Kidney epithelial cell (primary cell): ENCODE data around the gene MYBPHL. TPM values are rescaled to one million over a fixed set of nuclear protein-coding genes. Genes with fewer than 3 reads are reported as not detected.

Experiments
- DNase-seq: peaks from one replicate; pipeline ENCODE4 v3.0.0-alpha.2; 2010; ENCODE audit warnings: low read depth
- H3K27me3 ChIP-seq: 2 replicates; pipeline ENCODE4 v1.6.0; 2011; ENCODE audit warnings: low read length; ENCODE audit not compliant: control insufficient read depth, insufficient read depth
- H3K36me3 ChIP-seq: 2 replicates; pipeline ENCODE4 v1.5.1; 2011; ENCODE audit warnings: low read length; ENCODE audit not compliant: control insufficient read depth, insufficient read depth
- H3K4me3 ChIP-seq: 2 replicates; pipeline ENCODE4 v1.5.1; 2011; ENCODE audit warnings: low read depth, mild to moderate bottlenecking, control low read depth, low read length
- total RNA-seq: library from RNA; depleted of rRNA; stranded (reverse); fragments of >200 nt; gene quantifications from 2 replicates; pipeline ENCODE4 v1.2.3, GENCODE V29; 2015
- TF ChIP-seq, protein P1 (sequence below): IDR thresholded peaks from 2 replicates; pipeline ENCODE4 v1.5.1; 2011; ENCODE audit warnings: mild to moderate bottlenecking, moderate library complexity, low read length, control low read depth, inconsistent platforms; ENCODE audit not compliant: insufficient read depth, poor library complexity, severe bottlenecking

MYBPHL gene
- total RNA-seq, 1 donor from 2014 or later, result not detected

DNA sequence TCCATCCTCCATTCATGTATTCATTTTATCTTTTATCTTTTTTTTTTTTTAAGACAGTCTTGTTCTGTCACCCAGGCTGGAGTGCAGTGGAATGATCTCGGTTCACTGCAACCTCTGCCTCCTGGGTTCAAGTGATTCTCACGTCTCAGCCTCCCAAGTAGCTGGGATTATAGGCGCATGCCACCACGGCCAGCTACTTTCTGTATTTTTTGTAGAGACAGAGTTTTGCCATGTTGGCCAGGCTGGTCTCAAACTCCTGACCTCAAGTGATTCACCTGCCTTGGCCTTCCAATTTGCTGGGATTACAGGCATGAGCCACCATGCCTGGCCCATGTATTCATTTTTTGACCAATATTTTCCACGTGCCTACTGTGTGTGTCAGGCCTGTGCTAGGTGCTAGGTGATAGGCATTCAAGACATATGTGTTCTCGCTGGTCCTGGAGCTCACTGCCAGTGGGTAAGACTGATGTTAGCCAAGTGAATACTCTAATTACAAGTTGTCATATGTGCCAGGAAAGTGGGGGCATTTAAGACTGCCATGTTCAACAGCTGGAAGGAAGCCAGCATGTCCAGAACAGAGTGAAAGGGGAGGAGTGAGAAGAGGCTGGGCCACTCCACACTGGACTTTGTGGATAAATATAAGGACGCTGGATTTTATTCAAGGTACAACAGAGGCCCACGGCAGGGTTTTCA, 62.8 kb downstream of the MYBPHL start:
- DNase-seq, result no peak
- H3K4me3 ChIP-seq, result no peak overlapping the region
- no peaks in the 10 kb centered on the region for H3K36me3 ChIP-seq
- TF ChIP-seq, protein P1, sequence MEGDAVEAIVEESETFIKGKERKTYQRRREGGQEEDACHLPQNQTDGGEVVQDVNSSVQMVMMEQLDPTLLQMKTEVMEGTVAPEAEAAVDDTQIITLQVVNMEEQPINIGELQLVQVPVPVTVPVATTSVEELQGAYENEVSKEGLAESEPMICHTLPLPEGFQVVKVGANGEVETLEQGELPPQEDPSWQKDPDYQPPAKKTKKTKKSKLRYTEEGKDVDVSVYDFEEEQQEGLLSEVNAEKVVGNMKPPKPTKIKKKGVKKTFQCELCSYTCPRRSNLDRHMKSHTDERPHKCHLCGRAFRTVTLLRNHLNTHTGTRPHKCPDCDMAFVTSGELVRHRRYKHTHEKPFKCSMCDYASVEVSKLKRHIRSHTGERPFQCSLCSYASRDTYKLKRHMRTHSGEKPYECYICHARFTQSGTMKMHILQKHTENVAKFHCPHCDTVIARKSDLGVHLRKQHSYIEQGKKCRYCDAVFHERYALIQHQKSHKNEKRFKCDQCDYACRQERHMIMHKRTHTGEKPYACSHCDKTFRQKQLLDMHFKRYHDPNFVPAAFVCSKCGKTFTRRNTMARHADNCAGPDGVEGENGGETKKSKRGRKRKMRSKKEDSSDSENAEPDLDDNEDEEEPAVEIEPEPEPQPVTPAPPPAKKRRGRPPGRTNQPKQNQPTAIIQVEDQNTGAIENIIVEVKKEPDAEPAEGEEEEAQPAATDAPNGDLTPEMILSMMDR, result no peak
- no peaks in the 10 kb centered on the region for H3K27me3 ChIP-seq

DNA sequence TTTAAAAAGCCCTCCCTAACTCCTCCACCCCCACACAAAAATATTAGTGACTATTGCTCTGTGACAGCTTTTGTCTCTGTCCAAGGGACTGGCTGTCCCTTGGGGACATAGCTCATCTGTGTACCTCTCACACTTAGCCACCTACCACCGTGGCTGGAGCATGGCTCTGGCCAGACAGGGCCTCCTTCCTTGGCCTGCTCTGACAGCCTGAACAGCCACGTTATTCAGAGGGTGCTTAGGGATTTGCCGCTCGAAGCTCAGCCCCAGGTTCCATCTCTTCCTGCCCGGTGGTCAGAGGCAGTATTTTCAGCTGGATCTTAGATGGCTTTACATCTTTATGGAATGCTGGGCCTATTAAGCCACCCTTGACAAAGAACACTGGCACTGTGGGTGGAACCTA, 63.6 kb downstream of the MYBPHL start:
- DNase-seq, result no peak
- peaks cover 2% of the 10 kb centered on the region for H3K36me3 ChIP-seq
- TF ChIP-seq, protein P1, result no peak
- H3K4me3 ChIP-seq, result no peak overlapping the region
- no peaks in the 10 kb centered on the region for H3K27me3 ChIP-seq

DNA sequence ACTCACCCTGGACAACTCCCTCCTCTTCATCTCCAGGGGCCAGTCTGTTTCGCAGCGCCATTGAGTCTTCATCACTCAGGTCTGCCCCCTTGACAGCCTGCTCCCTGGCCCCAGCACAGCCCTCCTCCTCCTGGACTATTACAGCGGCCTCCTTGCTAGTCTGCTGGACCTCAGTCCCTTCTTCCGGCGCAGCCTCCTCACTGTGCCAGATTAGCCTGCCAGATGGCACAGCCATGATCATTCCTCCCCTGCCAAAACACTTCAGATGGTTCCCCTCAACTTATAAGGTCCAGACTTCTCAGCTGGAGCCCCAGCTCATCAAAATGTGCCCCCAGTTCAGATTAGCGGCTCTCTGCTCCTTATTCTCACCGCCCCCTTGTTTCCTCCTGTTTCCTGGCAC, 64.4 kb downstream of the MYBPHL start:
- H3K36me3 ChIP-seq, result peaks cover 5% of the 10 kb centered on the region
- DNase-seq, result no peak
- H3K4me3 ChIP-seq, result no peak overlapping the region
- H3K27me3 ChIP-seq, result no peaks in the 10 kb centered on the region
- TF ChIP-seq, protein P1, result no peak

Other genes starting within 250 kb of the MYBPHL start
- 41.4 and 55.0 TPM in 2 replicates for gene TAF13, start 231.0 kb downstream of the MYBPHL start, total RNA-seq
- 20.1 and 20.4 TPM in 2 replicates for gene TMEM167B, start 216.2 kb downstream of the MYBPHL start, total RNA-seq
- gene ELAPOR1, start 192.9 kb downstream of the MYBPHL start, total RNA-seq, result 0.08 TPM in 1 of 2 replicates, not detected in the other
- gene SARS1, start 93.1 kb downstream of the MYBPHL start, total RNA-seq, result 367 and 411 TPM in 2 replicates
- 18.1 and 19.4 TPM in 2 replicates for gene CELSR2, start 57.5 kb downstream of the MYBPHL start, total RNA-seq
- 5.5 and 8.2 TPM in 2 replicates for gene PSRC1, start 23.9 kb downstream of the MYBPHL start, total RNA-seq
- gene SORT1, start 90.9 kb upstream of the MYBPHL start, total RNA-seq, result 63.5 and 65.2 TPM in 2 replicates
- gene PSMA5, start 119.4 kb upstream of the MYBPHL start, total RNA-seq, result 65.7 and 73.7 TPM in 2 replicates
- gene SYPL2, start 159.5 kb upstream of the MYBPHL start, total RNA-seq, result 0.14 and 1.2 TPM in 2 replicates
- gene ATXN7L2, start 176.9 kb upstream of the MYBPHL start, total RNA-seq, result 6.7 and 8.3 TPM in 2 replicates
- 9.5 and 13.0 TPM in 2 replicates for gene CYB561D1, start 187.1 kb upstream of the MYBPHL start, total RNA-seq
- 2.8 and 3.0 TPM in 2 replicates for gene AMIGO1, start 202.7 kb upstream of the MYBPHL start, total RNA-seq
- gene GPR61, start 232.9 kb upstream of the MYBPHL start, total RNA-seq, result not detected in 2 replicates
- gene GNAI3, start 241.6 kb upstream of the MYBPHL start, total RNA-seq, result 11.3 and 11.9 TPM in 2 replicates